GM12873 (cell line): ENCODE results near the gene CCDC91.

Experiments
- TF ChIP-seq, protein P1 (sequence below): IDR thresholded peaks from 2 replicates; pipeline ENCODE4 v1.5.1; 2012; ENCODE audit warnings: low read depth, mild to moderate bottlenecking, moderate library complexity, low read length, control low read depth; ENCODE audit not compliant: insufficient read depth; ENCODE audit errors: missing control alignments

CCDC91 gene

GRCh38 chr12:28517101-28517500, 326.8 kb downstream of the CCDC91 start:
- TF ChIP-seq, protein P1, sequence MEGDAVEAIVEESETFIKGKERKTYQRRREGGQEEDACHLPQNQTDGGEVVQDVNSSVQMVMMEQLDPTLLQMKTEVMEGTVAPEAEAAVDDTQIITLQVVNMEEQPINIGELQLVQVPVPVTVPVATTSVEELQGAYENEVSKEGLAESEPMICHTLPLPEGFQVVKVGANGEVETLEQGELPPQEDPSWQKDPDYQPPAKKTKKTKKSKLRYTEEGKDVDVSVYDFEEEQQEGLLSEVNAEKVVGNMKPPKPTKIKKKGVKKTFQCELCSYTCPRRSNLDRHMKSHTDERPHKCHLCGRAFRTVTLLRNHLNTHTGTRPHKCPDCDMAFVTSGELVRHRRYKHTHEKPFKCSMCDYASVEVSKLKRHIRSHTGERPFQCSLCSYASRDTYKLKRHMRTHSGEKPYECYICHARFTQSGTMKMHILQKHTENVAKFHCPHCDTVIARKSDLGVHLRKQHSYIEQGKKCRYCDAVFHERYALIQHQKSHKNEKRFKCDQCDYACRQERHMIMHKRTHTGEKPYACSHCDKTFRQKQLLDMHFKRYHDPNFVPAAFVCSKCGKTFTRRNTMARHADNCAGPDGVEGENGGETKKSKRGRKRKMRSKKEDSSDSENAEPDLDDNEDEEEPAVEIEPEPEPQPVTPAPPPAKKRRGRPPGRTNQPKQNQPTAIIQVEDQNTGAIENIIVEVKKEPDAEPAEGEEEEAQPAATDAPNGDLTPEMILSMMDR = no peak

GRCh38 chr12:28527631-28528249, 337.5 kb downstream of the CCDC91 start:
- TF ChIP-seq, protein P1 = no peak

GRCh38 chr12:28535216-28535615, 345.0 kb downstream of the CCDC91 start:
- TF ChIP-seq, protein P1 = no peak

- TF ChIP-seq, protein P1 = no peak
Measured at GRCh38 chr12:28536088-28536487, 345.8 kb downstream of the CCDC91 start.

DNA sequence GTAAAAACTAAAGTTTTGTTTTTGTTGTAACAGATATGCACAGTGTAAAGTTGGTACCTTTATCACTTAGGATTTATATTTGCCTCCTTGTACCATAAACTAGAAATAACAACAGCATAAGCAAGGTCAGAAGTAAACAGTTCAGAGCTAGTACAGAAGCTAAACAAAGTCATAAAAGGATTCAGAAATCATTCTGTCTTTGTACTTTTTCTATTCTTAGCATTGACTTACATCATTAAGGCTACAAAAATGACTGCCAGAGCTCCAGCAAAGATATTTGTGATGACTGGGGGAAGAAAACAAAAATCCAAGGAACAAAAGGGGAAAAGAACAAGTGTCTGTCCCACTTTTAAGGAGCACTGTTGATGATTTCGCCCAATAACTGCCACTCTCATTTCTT, 347.2 kb downstream of the CCDC91 start:
- TF ChIP-seq, protein P1 = no peak

DNA sequence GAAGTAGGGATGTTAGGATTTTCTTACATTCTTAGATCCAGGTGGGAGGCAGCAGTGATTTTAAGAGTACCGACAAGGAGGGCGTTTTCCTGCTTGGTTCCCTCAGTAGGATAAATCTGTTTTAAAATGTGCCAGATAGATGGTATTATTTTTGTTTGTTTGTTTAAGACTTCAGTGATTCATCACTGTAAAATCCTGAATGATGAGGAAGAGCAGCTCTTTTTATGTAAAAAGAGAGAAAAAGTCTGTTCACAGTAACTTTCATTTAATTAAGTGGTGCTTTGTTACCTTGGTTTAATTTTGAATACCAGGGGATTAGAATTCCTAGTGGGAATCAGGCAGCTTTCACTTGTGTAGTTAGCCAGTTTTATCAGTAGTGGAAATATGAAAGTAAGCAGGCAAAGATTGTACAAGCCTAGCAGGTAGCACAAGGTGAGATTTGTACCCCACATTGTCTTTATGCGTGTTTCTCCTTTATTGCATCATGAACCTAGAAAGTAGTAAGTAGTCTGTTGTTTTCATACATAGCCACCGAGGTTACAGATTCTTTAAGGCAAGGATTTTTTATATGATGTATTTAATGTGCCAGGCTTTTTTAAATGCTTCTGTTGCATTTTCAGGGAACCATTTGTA, 349.6 kb downstream of the CCDC91 start:
- TF ChIP-seq, protein P1 = no peak

- TF ChIP-seq, protein P1 = no peak
Measured at GRCh38 chr12:28540324-28540714, 350.1 kb downstream of the CCDC91 start.
